ENCODE data around the gene HIVEP3.

GRCh38 chr1:41765152-41765551, 153.6 kb downstream of the HIVEP3 start:
- TF ChIP-seq EP300 (IDR thresholded peaks at IDR 0.05; ENCODE audit: borderline replicate concordance) = no peak
- TF ChIP-seq NFIC (IDR thresholded peaks at IDR 0.05) = no peak
- no peak for TF ChIP-seq TEAD4 (IDR thresholded peaks at IDR 0.05)
- no peak for TF ChIP-seq TAF1 (IDR thresholded peaks at IDR 0.05; ENCODE audit: low read depth)
- no peak for TF ChIP-seq REST (IDR thresholded peaks at IDR 0.05; ENCODE audit: low read depth)
- no peak for TF ChIP-seq MAX (IDR thresholded peaks at IDR 0.05)
